Mesendoderm (in vitro differentiated cells): ENCODE measurements around the gene PITPNC1.
A peak's percentile ranks its signal among the peaks of the same experiment; 100 is the strongest.

Source experiments
- DNase-seq: peaks from one replicate; pipeline ENCODE4 v3.0.0; 2013
- H2AK5ac ChIP-seq: 2 replicates; pipeline ENCODE4 v1.6.1; 2013; ENCODE audit warnings: low read length, inconsistent platforms
- H2BK120ac ChIP-seq: 2 replicates; pipeline ENCODE4 v1.6.1; 2013; ENCODE audit warnings: low read depth, mild to moderate bottlenecking, low read length, moderate library complexity, mixed read lengths
- H2BK15ac ChIP-seq: replicated peaks from 2 replicates; pipeline ENCODE4 v1.6.1; 2013; ENCODE audit warnings: low read depth, mild to moderate bottlenecking, moderate library complexity
- H2BK5ac ChIP-seq: 2 replicates; pipeline ENCODE4 v1.6.1; 2013; ENCODE audit warnings: low read length, inconsistent platforms
- H3K18ac ChIP-seq: 2 replicates; pipeline ENCODE4 v1.6.1; 2013; ENCODE audit warnings: mild to moderate bottlenecking, low read length, mixed read lengths
- H3K23ac ChIP-seq: one replicate; pipeline ENCODE4 v1.6.1; 2013; ENCODE audit warnings: low read length
- H3K27ac ChIP-seq: 2 replicates; pipeline ENCODE4 v1.5.1; 2013; ENCODE audit warnings: low read depth, mild to moderate bottlenecking, inconsistent platforms, low read length, moderate library complexity
- H3K27me3 ChIP-seq: 2 replicates; pipeline ENCODE4 v1.6.1; 2013; ENCODE audit warnings: low read length, control low read depth, mild to moderate bottlenecking, inconsistent platforms; ENCODE audit not compliant: insufficient read depth, poor library complexity
- H3K36me3 ChIP-seq: 2 replicates; pipeline ENCODE4 v1.6.1; 2013; ENCODE audit warnings: low read length, inconsistent platforms; ENCODE audit not compliant: control insufficient read depth, insufficient read depth
- H3K4ac ChIP-seq: one replicate; pipeline ENCODE4 v1.6.1; 2013; ENCODE audit warnings: low read depth, mild to moderate bottlenecking, low read length, moderate library complexity
- H3K4me1 ChIP-seq: 2 replicates; pipeline ENCODE4 v1.6.1; 2013; ENCODE audit warnings: low read depth, low read length, inconsistent platforms; ENCODE audit not compliant: control insufficient read depth
- H3K4me2 ChIP-seq: 2 replicates; pipeline ENCODE4 v1.6.1; 2013; ENCODE audit warnings: low read length
- H3K4me3 ChIP-seq: 2 replicates; pipeline ENCODE4 v1.5.1; 2013; ENCODE audit warnings: mild to moderate bottlenecking, low read length
- H3K56ac ChIP-seq: one replicate; pipeline ENCODE4 v1.6.1; 2013; ENCODE audit warnings: low read length
- H3K79me1 ChIP-seq: 2 replicates; pipeline ENCODE4 v1.6.1; 2013; ENCODE audit warnings: low read length, inconsistent platforms
- H3K79me2 ChIP-seq: 2 replicates; pipeline ENCODE4 v1.6.1; 2013; ENCODE audit warnings: mild to moderate bottlenecking, low read length; ENCODE audit not compliant: control insufficient read depth, insufficient read depth
- H3K9ac ChIP-seq: 2 replicates; pipeline ENCODE4 v1.6.1; 2013; ENCODE audit warnings: low read length, inconsistent platforms
- H4K5ac ChIP-seq: one replicate; pipeline ENCODE4 v1.6.1; 2013; ENCODE audit warnings: low read length
- H4K8ac ChIP-seq: one replicate; pipeline ENCODE4 v1.6.1; 2013; ENCODE audit warnings: low read depth, mild to moderate bottlenecking, control low read depth, low read length, moderate library complexity
- WGBS: extraction: QIAGEN DNeasy Blood & Tissue Kit; methylation state at CpG from one replicate; pipeline ENCODE4 v1.1.7; 2013; ENCODE audit warnings: low lambda C conversion rate, missing lambda C conversion rate; ENCODE audit not compliant: insufficient coverage; ENCODE audit errors: extremely low coverage; 5-methylcytosine and 5-hydroxymethylcytosine counted together

Gene PITPNC1

DNA sequence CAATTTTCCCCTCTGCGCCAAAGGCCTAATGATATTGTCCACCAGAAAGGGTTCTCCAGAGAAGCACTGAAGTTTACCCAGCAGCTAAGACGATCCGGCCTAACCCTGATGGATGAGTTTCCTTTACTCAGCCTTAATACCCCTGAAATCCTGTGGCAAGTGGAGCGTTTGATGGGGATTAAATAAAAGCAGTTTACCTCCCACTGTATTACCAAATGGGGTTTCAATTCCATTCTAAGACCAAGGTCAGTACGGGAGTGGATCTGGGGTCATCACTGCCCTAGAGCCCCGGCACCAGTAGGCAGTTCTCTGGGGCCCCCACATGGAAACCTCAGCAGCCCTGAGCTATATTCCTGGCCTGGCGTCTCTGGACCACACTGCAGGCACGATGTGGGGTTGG is 243.6 kb downstream of the PITPNC1 start:
- DNase-seq: no peak
- no peaks in the 10 kb centered on the region for H3K4me1 ChIP-seq
- no peak overlapping the region for H4K5ac ChIP-seq
- no peak overlapping the region for H2BK120ac ChIP-seq
- no CpG with 5 or more reads among the region's 8 CpGs for WGBS
- H2BK5ac ChIP-seq: no peak overlapping the region
- no peak overlapping the region for H3K56ac ChIP-seq
- no peaks in the 10 kb centered on the region for H3K79me1 ChIP-seq
- H4K8ac ChIP-seq: no peak overlapping the region
- no peaks in the 10 kb centered on the region for H3K79me2 ChIP-seq
- no peak overlapping the region for H3K23ac ChIP-seq
- no peaks in the 10 kb centered on the region for H3K36me3 ChIP-seq
- H3K4ac ChIP-seq: no peak overlapping the region
- no peak overlapping the region for H3K4me2 ChIP-seq
- no peaks in the 10 kb centered on the region for H3K27me3 ChIP-seq
- H3K27ac ChIP-seq: no peak overlapping the region
- H2BK15ac ChIP-seq: no peak overlapping the region
- H2AK5ac ChIP-seq: no peak overlapping the region
- no peak overlapping the region for H3K18ac ChIP-seq
- H3K4me3 ChIP-seq: no peak overlapping the region
- no peak overlapping the region for H3K9ac ChIP-seq

DNA sequence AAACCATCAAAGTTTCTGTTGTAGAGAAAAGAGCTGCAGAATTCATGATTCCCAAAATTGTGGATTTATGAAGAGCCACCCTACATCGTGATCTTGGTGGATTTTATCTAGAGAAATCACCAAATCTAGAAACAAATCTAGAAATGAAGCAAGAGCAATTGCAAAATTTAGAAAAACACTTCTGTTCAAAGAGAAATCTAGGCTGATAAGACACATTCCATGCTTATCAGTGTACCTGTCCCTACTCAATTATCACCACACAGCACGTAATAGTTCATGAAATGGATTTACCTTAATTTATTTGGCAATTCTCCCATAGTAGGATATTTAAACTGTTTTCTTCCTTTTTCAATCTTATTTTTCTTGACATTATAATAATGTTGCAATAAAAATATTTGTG is 246.7 kb downstream of the PITPNC1 start:
- H2BK5ac ChIP-seq: no peak overlapping the region
- no peaks in the 10 kb centered on the region for H3K79me2 ChIP-seq
- H2BK120ac ChIP-seq: no peak overlapping the region
- H3K27me3 ChIP-seq: no peaks in the 10 kb centered on the region
- no peak overlapping the region for H3K56ac ChIP-seq
- no peak overlapping the region for H3K18ac ChIP-seq
- no CpG with 5 or more reads among the region's 2 CpGs for WGBS
- no peak overlapping the region for H3K9ac ChIP-seq
- H3K23ac ChIP-seq: no peak overlapping the region
- no peak overlapping the region for H3K4me2 ChIP-seq
- no peak overlapping the region for H4K5ac ChIP-seq
- no peaks in the 10 kb centered on the region for H3K79me1 ChIP-seq
- no peak overlapping the region for H4K8ac ChIP-seq
- H2BK15ac ChIP-seq: no peak overlapping the region
- no peak overlapping the region for H3K27ac ChIP-seq
- H3K36me3 ChIP-seq: no peaks in the 10 kb centered on the region
- DNase-seq: no peak
- no peak overlapping the region for H3K4ac ChIP-seq
- H3K4me1 ChIP-seq: no peaks in the 10 kb centered on the region
- H3K4me3 ChIP-seq: no peak overlapping the region
- no peak overlapping the region for H2AK5ac ChIP-seq

- no peak overlapping the region for H2BK15ac ChIP-seq
- H3K56ac ChIP-seq: no peak overlapping the region
- H3K27ac ChIP-seq: no peak overlapping the region
- no peak overlapping the region for H2AK5ac ChIP-seq
- no peaks in the 10 kb centered on the region for H3K36me3 ChIP-seq
- no peak overlapping the region for H2BK120ac ChIP-seq
- no peak overlapping the region for H4K8ac ChIP-seq
- no peak overlapping the region for H3K18ac ChIP-seq
- DNase-seq: peak; percentile 8
- no peak overlapping the region for H3K4me2 ChIP-seq
- no peaks in the 10 kb centered on the region for H3K4me1 ChIP-seq
- H3K9ac ChIP-seq: no peak overlapping the region
- no peaks in the 10 kb centered on the region for H3K79me2 ChIP-seq
- no peak overlapping the region for H3K23ac ChIP-seq
- no peaks in the 10 kb centered on the region for H3K27me3 ChIP-seq
- no peaks in the 10 kb centered on the region for H3K79me1 ChIP-seq
- H3K4me3 ChIP-seq: no peak overlapping the region
- no peak overlapping the region for H2BK5ac ChIP-seq
- WGBS: no CpG with 5 or more reads among the region's 11 CpGs
- no peak overlapping the region for H4K5ac ChIP-seq
- no peak overlapping the region for H3K4ac ChIP-seq
These were observed 248.0 kb downstream of the PITPNC1 start for GRCh38 chr17:67624886-67625656.

DNA sequence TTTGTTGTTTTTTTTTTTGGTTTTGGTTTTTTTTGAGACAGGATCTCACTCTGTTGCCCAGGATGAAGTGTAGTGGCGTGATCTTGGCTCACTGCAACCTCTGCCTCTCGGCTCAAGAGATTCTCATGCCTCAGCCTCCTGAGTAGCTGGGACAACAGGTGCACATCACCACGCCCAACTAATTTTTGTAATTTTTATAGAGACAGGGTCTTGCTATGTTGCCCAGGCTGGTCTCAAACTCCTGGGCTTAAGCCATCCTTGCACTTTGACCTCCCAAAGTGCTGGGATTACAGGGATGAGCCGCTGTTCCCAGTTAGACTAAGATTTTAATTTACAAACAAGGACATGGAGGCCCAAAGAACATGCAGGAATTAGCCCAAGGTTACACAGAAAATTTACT is 248.9 kb downstream of the PITPNC1 start:
- Histone ChIP-seq H3K4me3 (no peak overlapping the region), H2BK120ac (no peak overlapping the region), H4K8ac (no peak overlapping the region), H2AK5ac (no peak overlapping the region), H3K4me2 (no peak overlapping the region), H3K27me3 (no peaks in the 10 kb centered on the region), H3K4ac (no peak overlapping the region), H3K36me3 (no peaks in the 10 kb centered on the region), H2BK15ac (no peak overlapping the region), H3K79me2 (no peaks in the 10 kb centered on the region), H3K9ac (no peak overlapping the region), H4K5ac (no peak overlapping the region), H2BK5ac (no peak overlapping the region), H3K18ac (no peak overlapping the region), H3K4me1 (no peaks in the 10 kb centered on the region), H3K23ac (no peak overlapping the region), H3K56ac (no peak overlapping the region), H3K79me1 (no peaks in the 10 kb centered on the region), H3K27ac (no peak overlapping the region)
- no peak for DNase-seq
- no CpG with 5 or more reads among the region's 4 CpGs for WGBS

GRCh38 chr17:67628580-67629013 is 251.5 kb downstream of the PITPNC1 start:
- Histone ChIP-seq H3K56ac (no peak overlapping the region), H3K4me3 (no peak overlapping the region), H2BK120ac (no peak overlapping the region), H3K9ac (no peak overlapping the region), H3K36me3 (peaks cover 6% of the 10 kb centered on the region), H3K27ac (no peak overlapping the region), H3K79me2 (no peaks in the 10 kb centered on the region), H3K27me3 (no peaks in the 10 kb centered on the region), H2BK15ac (no peak overlapping the region), H2BK5ac (no peak overlapping the region), H4K8ac (no peak overlapping the region), H3K4me1 (no peaks in the 10 kb centered on the region), H3K4me2 (no peak overlapping the region), H3K23ac (no peak overlapping the region), H3K79me1 (no peaks in the 10 kb centered on the region), H2AK5ac (no peak overlapping the region), H3K18ac (no peak overlapping the region), H3K4ac (no peak overlapping the region), H4K5ac (no peak overlapping the region)
- peak; percentile 51 for DNase-seq
- WGBS: no CpG with 5 or more reads among the region's 8 CpGs

DNA sequence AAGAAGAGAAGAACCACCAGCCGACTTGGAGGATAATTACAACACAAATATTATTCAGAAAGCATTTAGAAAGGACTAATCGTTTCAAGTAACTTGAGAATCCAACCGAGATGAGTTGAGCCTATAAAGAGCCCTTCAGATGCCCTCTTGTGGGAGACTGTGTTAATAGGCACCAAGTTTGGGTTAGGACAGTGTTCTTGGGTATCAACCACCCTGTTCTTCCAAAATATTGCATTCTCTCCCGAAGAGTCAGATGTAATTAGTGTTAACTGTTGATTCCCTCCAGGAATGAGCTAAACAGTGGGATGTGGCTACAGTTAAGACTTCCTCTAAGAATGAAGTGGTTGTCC is 252.9 kb downstream of the PITPNC1 start:
- H4K5ac ChIP-seq: no peak overlapping the region
- no peak overlapping the region for H2AK5ac ChIP-seq
- no peak overlapping the region for H3K4me2 ChIP-seq
- H3K79me2 ChIP-seq: no peaks in the 10 kb centered on the region
- H4K8ac ChIP-seq: no peak overlapping the region
- peaks cover 6% of the 10 kb centered on the region for H3K36me3 ChIP-seq
- no peak overlapping the region for H2BK5ac ChIP-seq
- H3K4ac ChIP-seq: no peak overlapping the region
- H3K4me3 ChIP-seq: no peak overlapping the region
- no CpG with 5 or more reads among the region's 4 CpGs for WGBS
- DNase-seq: peak; percentile 45
- no peaks in the 10 kb centered on the region for H3K79me1 ChIP-seq
- H3K4me1 ChIP-seq: no peaks in the 10 kb centered on the region
- H2BK15ac ChIP-seq: no peak overlapping the region
- H3K27ac ChIP-seq: no peak overlapping the region
- no peak overlapping the region for H3K9ac ChIP-seq
- H3K23ac ChIP-seq: no peak overlapping the region
- H2BK120ac ChIP-seq: no peak overlapping the region
- H3K56ac ChIP-seq: no peak overlapping the region
- H3K27me3 ChIP-seq: no peaks in the 10 kb centered on the region
- H3K18ac ChIP-seq: no peak overlapping the region
